Measurements from ENCODE around the gene TRIML2.

- TF ChIP-seq POLR2AphosphoS5 (IDR thresholded peaks at IDR 0.05) = no peak
- no peak for TF ChIP-seq CTCF (IDR thresholded peaks at IDR 0.05)
- TF ChIP-seq POLR2A (IDR thresholded peaks at IDR 0.05) = no peak
- TF ChIP-seq EP300 (IDR thresholded peaks at IDR 0.05) = no peak
Observed at GRCh38 chr4:188106454-188106853, 2.9 kb downstream of the TRIML2 start.

Data from suprapubic skin (tissue), 4 donors.